Activated T-helper 9 cell treated with anti-CD3 and anti-CD28 coated beads, Interleukin-2, amount 50 U/mL, for 16 hours (primary cell): ENCODE data around the gene DNAJB6.
A peak's percentile ranks its signal among the peaks of the same experiment; 100 is the strongest.

Source experiments
- DNase-seq: peaks from one replicate; pipeline ENCODE4 v3.0.0-alpha.2; 2020; ENCODE audit warnings: low read depth

DNAJB6 gene

DNA sequence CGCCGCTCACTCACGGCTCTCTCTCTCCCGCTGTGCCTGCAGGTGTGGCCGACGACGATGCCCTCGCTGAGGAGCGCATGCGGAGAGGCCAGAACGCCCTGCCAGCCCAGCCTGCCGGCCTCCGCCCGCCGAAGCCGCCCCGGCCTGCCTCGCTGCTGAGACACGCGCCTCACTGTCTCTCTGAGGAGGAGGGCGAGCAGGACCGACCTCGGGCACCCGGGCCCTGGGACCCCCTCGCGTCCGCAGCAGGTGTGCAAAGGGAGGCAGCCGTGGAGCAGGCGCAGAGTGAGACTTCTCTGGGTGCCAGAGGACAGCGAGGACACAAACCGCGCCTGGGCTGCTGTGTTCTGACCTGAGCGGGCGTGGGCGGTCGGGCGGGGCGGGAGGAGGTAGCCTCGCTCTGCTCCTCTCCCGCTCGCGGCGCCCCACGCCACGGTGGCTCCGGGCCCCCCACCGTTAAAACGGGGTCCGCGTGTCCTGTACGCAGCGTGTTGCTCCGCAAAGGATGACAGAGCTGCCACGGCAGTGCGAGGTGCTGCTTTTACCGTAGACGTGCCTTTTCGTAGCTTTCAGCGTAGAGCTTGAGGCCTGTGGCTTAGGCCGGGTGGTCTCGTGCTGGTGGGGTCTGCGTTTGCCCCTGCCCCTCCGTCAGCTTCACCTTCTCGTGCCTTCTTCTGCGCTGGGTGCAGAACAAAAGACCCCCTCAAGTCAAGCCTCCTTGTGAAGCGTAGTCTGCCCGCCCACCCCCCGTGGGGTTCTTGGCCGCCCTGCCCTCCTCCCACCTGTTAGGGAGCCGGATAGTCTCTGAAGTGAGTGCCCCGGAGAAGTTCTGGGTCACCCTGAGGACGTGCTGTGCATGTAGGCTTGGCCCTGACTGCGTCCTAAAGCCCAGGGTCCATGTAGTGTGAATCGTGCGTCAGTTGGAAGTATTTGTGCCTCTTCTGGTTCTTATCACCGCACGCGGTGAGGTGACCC, 73.2 kb downstream of the DNAJB6 start:
- DNase-seq: no peak

DNA sequence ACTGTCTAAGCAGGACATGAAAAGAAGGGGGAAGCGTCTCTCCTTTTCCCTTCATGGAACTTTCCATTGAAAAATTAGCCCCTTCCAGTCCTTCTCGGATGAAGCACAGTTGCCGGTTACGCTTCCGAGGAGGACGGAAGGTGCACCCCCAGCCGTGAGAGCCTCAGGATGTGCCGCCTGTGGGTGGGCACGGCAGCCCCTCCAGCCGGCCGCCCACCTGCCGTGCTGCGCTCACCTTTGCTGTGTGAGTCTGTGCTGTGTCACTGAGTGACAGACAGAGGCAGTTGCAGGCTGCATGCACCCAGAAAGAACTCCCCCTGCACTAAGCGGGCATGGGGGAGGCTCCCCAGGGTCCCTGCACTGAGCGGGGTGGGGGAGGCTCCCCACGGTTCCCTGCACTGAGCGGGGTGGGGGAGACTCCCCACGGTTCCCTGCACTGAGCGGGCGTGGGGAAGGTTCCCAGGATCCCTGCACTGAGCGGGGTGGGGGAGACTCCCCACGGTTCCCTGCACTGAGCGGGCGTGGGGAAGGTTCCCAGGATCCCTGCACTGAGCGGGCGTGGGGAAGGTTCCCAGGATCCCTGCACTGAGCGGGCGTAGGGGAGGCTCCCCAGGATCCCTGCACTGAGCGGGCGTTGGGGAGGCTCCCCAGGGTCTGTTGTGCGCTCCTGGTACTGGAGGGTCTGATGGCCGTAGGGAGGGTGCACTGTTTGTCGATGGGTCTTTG, 74.2 kb downstream of the DNAJB6 start:
- no peak for DNase-seq

DNA sequence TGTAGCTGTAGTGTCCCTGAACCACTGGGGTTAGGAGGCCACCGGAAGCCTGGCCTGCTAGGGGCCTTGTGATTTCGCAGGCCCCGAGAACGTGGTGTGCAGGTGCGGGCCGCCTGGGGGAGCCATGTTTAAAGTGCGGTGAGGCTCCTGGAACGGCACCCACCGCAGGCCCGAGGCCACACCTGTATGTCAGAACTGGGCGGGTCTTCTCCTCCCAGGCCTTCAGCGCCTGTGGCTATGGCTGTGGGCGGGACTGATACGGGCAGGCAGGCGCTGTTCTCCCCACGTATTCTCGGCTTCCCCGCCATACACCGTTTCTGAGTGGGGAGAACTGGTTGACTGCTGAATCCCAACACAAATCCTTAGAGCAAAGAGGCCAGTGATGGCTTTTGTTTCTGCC, 74.8 kb downstream of the DNAJB6 start:
- DNase-seq: peak; percentile 59

DNA sequence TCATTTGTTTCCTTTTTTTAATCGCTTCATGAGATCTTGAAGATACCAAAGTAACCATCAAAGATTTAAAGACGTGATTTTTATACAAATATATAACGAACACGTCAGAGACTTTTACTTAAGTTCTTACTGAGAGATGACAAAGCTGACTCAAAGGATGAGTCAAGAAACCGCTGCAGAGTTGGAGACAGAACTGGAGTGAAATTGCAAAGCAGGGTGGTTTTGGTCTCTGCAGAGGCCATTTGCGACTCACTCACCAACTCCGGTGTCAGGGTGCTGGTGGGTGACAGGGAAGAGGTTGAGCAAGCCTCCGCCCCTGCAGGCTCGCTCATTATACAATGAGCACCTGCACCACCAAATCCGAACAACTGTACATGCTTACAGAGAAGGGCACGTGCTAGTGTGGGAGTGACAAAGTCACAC, 75.2 kb downstream of the DNAJB6 start:
- peak; percentile 48 for DNase-seq

DNA sequence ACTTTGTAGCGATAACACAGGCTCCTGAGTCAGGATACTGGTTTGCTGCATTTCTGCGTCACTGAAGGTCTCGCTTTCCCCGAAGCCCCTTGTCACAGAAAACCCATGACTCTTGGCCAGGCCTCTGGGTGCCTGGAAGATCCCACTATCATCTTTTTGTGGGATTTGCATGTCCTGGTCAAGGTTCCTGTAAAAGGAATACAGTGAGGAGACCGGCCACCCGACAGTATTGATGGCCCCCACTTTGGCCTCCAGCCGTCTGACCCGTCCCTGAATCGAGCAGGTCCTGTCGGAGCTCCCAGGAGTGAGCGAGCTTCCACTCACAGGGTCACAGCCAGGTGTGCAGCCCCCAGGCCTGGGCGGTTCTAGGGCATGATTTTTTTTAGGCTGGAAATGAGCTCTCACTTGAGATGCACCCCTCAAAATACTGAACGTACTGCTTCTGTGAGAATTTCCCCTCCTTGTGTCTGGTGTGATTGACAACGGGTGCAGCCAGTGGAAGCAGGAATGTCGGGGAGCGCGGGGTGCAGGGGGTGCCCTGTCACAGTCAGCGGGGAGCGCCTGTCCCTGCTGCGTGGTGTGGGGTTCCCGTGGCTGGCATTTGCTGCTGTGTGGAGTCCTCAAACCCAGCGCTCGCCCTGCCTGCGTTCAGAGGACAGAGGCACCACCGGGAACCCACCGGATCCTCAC, 75.8 kb downstream of the DNAJB6 start:
- no peak for DNase-seq

DNA sequence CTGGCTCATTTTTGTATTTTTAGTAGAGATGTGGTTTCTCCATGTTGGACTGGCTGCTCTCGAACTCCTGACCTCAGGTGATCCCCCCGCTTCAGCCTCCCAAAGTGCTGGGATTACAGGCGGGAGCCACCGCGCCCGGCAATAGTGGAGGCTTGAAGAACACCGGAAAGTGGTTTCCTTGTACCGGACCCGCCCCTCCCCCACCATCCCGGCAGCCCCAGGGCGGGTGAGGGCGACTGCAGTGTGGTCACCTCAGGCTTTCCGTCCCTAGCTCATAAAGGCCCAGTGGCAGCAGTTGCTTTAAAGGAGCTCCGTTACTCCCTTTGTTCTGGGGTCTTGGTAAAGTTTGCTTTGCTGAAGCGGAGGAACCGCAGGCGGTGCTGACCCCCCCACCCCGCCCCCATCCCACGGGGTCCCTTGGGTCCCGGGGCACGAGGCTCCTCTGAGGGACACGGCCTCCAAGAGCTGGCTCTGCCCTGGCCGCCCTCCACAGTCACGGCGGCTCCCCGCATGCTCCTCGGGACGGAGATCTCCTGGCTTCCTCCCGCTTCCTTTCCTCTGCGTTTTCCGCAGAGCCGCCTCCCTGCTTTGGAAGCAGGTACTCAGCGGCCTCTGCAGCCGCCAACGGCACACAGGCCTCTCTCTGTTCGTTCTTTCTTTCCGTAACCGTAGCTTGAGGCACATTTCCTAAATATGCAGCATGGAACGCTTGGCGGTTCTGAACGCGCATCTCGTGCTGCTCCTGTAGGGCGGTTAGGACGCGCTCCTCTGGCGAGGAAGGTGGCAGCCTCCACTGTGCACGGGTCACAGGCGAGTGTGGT, 77.3 kb downstream of the DNAJB6 start:
- DNase-seq: no peak

DNA sequence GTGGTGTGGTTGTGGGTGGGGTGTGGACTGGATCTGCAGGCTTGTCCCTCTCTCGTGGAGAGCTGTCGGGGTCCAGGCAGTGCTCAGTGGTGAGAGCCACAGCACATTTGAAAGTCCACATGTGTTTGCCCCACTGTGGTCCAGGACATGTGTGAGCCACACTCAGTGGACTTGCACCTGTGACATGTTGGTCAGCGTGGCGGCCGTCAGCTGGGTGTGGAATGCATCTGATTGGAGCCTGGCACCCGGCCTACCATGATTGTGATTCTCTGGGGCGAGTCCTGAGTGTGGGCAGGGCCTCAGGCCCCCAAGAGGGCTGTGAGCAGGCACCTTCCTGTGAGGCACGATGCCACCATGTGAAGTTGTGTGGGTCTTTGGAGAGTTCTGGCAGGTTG, 77.9 kb downstream of the DNAJB6 start:
- DNase-seq: no peak

DNA sequence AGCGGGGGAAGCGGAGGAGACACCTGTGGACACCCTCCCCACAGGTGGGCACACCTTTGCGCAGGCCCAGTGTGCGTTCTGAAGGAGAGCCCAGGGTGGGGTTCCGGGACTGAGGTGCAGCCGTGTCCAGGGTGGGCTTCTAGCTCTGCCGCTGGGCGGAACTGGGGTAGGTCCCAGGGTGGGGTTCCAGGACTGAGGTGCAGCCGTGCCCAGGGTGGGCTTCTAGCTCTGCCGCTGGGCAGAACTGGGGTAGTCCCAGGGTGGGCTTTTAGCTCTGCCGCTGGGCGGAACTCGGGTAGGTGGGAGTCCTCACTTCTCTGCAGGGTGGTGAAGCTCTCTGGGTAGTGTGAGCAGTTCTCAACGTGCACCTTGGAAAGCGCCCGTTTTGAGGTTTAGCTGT, 78.7 kb downstream of the DNAJB6 start:
- DNase-seq: no peak

DNA sequence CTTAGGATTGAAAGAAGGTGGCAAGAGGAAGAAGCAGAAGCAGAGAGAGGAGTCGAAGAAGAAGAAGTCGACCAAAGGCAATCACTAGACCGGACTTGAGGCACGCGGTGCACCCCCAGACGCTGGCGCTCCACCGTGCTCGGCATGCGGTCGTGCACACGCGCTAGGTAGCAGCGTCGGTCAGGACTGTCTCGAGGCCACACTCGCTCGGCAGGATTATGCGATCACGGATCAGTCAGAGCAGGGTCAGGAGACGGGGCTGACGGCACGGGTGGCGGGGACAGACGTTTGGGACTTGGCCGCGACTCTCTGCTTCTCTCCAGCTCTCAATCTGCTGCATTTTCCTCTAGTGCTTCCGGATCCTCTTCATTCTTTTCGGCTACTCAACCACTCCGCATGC, 79.2 kb downstream of the DNAJB6 start:
- DNase-seq: no peak

DNA sequence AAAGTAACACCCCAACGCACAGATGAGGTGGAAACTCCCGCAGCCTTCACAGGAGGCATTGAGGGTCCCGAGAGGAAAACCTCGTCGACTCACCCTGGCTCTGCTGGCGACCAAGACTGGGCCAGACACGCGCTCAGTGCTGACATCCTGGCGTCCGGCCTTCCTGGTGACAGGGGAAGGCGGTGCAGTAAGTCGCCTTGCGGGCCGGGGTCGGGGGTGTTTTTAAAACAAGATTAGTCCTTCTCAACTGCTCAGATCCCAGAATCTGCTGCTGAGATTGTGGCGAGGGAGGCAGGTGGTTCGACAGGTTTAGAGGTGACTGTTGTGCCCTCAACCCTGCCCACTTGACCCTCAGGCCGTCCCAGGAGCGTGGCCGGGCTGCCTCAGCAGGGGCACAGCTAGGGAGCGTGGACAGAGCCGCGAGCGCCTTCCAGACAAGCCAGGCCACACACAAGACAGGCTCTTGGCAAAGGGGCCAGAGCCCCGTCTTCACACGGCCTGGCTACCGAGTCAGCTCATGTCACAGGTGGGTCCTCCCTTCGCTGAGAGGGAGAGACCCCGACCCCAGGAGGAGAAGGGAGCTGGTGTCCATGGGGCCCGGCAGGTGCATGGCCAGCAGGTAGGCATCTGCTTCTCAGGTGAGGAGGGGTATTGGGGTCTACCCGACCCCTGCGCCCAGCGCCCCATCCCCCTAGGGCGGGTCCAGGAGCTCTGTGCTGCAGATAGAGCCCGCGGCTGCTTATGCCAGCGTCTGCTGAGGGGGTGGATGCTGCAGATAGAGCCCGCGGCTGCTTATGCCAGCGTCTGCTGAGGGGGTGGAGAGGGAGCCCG, 81.6 kb downstream of the DNAJB6 start:
- no peak for DNase-seq

DNA sequence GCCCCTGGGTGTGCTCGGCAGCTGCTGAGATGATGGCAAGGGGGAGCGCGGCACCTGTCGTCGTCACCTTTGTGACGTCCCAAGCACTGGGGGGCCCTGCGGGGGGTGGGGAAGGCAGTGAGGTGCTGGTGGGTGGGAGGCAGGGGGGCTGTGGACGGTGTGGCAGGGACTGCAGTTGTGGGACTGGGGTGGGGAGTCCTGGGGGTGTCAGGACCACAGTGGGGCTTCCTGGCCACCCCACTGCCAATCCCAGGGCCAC, 82.2 kb downstream of the DNAJB6 start:
- no peak for DNase-seq

DNA sequence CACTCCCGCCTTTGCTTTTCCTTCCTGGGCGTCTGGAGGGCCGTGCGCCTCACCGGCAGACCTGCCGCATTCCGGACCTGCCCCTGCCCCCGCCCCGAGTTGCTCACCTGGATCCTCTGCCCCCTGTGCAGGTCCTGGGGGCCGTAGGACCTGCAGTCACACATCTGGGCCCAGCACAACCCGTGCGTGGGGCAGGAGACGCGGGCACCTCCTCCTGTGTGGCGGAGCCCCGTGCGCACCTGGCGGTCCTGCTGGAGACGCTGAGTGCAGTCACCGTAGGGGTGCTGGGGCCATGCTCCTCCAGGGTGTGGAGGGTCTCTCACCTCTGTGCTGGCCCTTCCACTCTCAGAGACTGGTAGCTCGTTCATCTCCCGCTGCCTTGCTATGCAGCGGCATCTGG, 85.5 kb downstream of the DNAJB6 start:
- no peak for DNase-seq

DNA sequence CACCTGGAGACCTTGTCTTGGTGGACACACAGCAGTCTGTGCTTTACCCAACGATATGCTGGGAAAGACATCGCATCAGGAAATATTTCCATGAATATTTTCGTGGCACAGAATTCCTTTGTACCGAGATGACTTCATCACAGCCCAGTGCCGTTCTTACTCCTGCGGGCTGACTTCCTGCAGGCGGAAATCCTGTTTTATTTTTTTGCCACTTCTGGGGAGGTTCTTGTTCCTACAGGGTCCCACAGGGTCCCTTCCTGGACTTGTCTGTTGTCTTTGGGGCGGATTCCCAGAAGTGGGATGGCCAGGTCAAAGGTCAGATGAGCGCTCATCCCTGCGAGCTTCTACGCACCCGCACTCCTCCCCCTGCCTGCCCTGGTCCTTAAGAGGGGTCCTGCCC, 86.5 kb downstream of the DNAJB6 start:
- DNase-seq: no peak

DNA sequence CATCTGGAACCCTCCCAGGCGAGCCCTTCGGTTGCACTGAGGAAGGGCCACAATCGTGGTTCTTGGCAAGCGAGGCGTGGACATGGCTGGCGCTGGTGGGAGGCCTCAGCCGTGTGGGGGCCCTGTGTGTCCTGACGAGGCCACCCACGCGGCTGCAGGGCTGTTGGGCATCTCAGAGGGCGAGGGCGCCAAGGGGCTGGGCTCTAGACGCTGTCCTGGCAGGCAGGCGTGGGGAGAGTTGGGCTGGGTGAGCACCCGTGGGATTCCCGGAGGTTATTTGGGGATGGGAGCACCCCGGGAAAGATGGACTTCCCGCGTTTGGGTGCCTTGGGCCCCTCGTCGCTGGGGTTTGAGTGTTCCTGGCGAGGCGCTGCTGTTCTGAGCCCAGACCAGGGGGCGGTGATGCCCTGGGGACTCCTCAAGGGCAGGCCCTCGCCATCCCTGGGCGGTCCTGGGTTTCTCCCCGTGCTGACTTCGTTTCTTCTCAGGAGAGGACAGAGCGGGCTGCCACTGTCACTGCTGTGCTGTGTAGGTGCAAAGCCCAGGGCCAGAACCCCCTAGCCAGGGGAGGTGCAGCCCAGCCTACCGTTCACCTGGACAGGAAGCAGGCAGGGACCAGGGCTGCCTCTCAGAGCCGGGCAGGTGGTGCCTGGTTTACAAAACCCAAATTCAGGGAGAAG, 87.2 kb downstream of the DNAJB6 start:
- no peak for DNase-seq

DNA sequence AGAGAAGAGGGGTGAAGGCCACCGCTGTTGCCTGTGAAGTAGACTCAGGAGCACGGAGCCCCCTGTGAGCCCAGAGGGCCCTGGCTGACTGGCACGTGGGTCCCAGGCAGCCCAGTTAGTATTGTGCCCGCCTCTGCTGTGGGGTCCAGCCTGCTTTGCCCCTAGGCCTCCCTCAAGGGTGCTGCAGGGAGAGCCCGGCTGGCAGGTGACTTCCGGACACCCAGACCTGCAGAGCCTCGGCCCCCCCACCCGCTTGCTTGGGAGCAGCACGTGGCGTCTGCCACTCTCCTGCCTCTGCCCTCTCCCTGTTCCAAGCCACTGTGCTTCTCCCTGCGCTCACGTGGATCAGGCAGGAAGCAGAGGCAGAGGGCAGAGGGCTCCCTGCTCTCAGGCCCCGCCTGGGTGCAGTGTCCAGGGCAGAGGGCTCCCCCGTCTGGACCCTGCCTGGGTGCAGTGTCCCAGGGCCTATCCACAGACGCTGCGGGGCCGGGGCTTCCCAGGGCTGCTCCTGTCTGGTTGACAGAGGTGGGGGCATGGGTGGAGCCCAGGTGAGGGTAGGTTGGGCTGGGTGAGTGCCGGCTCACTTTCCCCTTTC, 88.4 kb downstream of the DNAJB6 start:
- no peak for DNase-seq

DNA sequence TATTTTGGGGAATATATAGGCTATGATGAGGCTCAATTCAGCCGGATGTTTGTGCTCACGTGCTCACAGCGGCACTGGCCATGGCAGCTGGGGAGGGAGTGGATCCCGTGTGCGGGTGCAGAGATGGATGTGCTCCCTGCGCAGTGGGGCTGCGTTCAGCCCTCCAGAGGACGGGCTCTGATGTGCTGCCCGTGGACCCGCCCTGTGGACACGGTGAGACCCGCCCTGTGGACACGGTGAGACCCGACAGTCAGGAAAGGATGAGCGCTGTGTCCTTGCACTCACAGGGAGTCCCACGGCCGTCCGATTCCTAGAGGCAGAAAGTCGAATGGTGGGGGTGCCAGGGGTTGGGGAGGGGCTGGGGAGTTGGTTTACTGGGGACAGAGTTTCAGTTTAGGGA, 89.0 kb downstream of the DNAJB6 start:
- no peak for DNase-seq

DNA sequence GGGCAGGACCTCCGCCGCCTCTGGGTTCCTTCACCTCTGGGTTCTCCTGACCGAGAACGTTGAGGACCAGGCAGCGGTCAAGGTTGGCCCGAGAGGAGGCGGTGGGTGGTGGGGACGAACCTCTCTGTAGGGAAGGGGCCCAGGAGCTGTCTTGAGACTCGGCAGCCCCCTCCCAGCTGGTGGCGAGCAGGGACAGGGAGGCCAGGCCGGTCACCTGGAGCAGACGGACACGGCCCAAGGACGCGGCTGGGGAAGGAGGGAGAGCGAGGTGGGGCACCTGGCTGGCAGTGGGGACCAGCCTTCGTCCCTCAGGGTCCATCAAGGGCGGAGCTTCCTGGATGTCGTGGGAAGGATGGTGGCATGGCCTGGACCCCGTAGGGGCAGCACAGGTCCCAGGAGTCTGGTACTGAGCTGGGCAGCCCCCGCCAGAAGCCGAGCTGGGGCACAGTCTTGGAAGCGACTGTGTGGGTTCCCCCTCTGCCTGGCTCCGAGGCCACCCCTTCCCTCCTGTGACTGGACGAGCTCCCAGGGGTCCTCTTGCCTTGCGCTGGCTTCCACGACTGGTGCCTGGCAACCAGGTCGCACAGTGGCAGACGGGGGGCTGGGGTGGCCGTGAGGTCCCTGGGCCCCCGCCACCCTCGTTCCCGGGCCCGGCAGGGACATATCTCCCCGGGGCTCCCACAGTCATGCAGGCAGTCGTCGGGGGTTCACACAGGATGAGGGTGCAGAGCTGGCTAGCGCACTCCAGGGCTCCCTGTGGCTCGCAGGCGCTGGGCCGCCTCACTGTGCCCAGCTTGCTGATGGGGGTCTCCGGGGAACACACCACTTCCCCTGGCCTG, 89.9 kb downstream of the DNAJB6 start:
- DNase-seq: no peak

DNA sequence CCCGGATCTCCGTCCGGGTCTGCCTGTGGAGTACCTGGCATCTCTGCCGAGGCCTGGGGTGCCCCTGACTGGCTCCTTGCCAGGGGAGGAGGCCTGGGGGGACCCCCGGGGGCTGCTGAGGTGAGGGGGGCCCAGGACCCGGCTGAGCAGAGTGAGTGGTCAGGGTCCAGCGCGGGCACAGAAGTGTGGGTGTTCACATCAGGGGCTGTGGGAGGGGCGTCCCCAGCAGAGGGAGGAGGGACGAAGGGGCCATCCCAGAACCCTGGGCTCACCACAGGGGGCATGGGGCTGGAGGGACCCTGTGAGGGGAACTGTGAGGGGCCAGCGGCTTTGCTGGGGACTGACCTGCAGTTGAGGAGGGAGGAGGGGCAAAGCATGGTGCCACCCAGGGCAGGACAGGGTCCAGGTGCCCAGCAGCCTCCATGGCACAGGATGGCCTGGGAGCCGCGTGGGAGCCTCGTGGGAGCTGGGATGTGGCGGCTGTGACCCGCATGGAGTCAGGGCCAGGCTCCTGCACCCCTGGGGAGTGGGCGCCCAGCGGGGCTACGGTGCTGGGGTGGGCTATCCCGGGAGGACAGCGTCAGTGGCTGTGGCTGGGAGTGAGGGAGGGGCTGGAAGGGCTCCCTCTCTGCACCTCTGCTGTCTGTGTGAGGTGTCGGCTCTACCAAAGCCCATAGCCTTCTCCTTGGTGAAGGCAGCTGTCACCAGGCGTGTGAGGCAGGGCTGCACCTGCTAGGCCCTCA, 91.2 kb downstream of the DNAJB6 start:
- DNase-seq: no peak

DNA sequence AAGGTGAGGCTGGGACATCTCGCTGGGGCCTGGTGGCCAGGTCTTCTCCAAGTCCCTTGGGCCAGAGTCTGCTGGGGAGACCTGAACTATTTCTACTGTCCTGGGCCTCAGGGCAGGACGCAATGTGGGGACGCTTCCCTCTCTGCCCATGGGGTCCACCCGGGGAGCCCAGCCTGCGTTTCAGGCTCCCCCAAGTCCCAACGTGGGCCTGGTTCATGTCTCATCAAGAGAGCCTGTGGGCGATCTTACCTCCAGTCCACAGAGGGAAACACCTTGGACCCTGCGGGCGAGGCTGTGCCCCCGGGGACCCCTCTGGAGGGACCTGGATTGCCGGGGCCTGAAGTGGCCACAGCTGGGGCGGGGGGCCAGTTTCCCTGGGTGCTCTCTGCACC, 91.7 kb downstream of the DNAJB6 start:
- no peak for DNase-seq
